22Rv1 (cell line): ENCODE data around the gene PCSK5.

Source experiments
- ZFX ChIP-seq: fragments of 450-650 bp; IDR thresholded peaks from 2 replicates; pipeline ENCODE4 v1.6.1; 2017; ENCODE audit warnings: antibody characterized with exemption, borderline replicate concordance
- TF ChIP-seq, protein P1 (sequence below): fragments of 450-650 bp; IDR thresholded peaks from 2 replicates; pipeline ENCODE4 v1.5.1; 2017; ENCODE audit warnings: mild to moderate bottlenecking

GRCh38 chr9:75957116-75957515 lies 66.6 kb downstream of the PCSK5 start:
- TF ChIP-seq, protein P1, sequence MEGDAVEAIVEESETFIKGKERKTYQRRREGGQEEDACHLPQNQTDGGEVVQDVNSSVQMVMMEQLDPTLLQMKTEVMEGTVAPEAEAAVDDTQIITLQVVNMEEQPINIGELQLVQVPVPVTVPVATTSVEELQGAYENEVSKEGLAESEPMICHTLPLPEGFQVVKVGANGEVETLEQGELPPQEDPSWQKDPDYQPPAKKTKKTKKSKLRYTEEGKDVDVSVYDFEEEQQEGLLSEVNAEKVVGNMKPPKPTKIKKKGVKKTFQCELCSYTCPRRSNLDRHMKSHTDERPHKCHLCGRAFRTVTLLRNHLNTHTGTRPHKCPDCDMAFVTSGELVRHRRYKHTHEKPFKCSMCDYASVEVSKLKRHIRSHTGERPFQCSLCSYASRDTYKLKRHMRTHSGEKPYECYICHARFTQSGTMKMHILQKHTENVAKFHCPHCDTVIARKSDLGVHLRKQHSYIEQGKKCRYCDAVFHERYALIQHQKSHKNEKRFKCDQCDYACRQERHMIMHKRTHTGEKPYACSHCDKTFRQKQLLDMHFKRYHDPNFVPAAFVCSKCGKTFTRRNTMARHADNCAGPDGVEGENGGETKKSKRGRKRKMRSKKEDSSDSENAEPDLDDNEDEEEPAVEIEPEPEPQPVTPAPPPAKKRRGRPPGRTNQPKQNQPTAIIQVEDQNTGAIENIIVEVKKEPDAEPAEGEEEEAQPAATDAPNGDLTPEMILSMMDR = no peak
- no peak for TF ChIP-seq ZFX
